ENCODE measurements around the gene ADGRB2. TPM values are rescaled to one million over a fixed set of nuclear protein-coding genes. Genes with fewer than 3 reads are reported as not detected.

The ADGRB2 gene
- total RNA-seq, 1 experiment from 2014 or later = 12.3 TPM

DNA sequence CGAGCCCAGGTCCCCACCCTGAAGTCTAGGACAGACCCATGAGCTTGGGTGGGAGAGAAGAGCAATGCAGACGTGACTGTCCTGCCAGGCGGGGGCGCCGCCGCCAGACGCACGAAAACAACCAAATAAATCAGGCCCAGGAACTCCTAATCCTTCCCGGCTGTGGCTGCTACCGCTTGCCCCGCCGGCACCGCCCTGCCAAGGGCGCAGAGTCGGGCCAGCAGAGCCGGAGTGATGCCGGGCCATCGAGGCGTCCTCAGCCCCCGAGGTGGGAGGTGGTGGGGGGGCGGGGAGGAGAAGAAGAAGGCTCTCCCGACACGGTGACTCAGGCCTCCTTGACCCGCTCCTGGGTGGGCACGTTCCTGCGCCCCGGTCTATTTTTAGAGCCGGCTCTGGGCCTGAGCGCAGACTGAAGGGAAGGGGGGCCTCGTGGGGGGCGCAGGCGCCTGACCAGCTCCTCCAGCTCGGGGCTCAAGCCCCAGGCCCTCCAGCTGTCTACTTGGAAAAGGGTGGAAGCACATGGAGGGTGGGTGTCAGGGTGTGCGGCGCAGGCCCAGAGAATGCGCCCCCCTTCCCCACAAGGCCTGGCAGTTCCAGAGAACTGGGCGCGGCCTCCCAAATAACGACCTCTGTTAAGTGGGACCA lies 49.6 kb downstream of the ADGRB2 start:
- H4K20me1 ChIP-seq (ENCODE audit: low read length) = no peaks in the 10 kb centered on the region
- peak overlapping the region; percentile 56 for H3K9ac ChIP-seq (ENCODE audit: low read length)
- no peaks in the 10 kb centered on the region for H3K9me2 ChIP-seq (replicated peaks; ENCODE audit: low read length)
- no peaks in the 10 kb centered on the region for H3F3A ChIP-seq (ENCODE audit: low read length, unreplicated experiment)
- no peak for TF ChIP-seq EZH2phosphoT487 (IDR thresholded peaks at IDR 0.05; ENCODE audit: borderline replicate concordance, low read length)
- TF ChIP-seq, protein P1, sequence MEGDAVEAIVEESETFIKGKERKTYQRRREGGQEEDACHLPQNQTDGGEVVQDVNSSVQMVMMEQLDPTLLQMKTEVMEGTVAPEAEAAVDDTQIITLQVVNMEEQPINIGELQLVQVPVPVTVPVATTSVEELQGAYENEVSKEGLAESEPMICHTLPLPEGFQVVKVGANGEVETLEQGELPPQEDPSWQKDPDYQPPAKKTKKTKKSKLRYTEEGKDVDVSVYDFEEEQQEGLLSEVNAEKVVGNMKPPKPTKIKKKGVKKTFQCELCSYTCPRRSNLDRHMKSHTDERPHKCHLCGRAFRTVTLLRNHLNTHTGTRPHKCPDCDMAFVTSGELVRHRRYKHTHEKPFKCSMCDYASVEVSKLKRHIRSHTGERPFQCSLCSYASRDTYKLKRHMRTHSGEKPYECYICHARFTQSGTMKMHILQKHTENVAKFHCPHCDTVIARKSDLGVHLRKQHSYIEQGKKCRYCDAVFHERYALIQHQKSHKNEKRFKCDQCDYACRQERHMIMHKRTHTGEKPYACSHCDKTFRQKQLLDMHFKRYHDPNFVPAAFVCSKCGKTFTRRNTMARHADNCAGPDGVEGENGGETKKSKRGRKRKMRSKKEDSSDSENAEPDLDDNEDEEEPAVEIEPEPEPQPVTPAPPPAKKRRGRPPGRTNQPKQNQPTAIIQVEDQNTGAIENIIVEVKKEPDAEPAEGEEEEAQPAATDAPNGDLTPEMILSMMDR (conservative IDR thresholded peaks at IDR 0.05; ENCODE audit: low read depth, low read length) = peak; percentile 70
- no peak for TF ChIP-seq EZH2 (IDR thresholded peaks at IDR 0.05; ENCODE audit: low read length, unreplicated experiment)
- H2AFZ ChIP-seq (ENCODE audit: low read length) = peak overlapping the region; percentile 93
- BruUV-seq (replicated peaks) = no TSS peak
- H3K27me3 ChIP-seq (ENCODE audit: low read length) = no peaks in the 10 kb centered on the region
- H3K9me3 ChIP-seq (ENCODE audit: low read length) = no peaks in the 10 kb centered on the region
- ATAC-seq (peak; percentile 14), DNase-seq (peak; percentile 57)
- H3K4me2 ChIP-seq (ENCODE audit: low read length) = peak overlapping the region; percentile 92
- ChIA-PET POLR2A (ENCODE audit: unreplicated experiment) (interaction anchor here (0.6 kb wide), 1 partner anchor 75 kb away, joined by 3 read pairs; no protein-coding TSS in a partner anchor), CTCF (interaction anchor here (1.2 to 1.5 kb wide), 2 partner anchors 75 to 218 kb away, joined by 3 to 9 read pairs; no protein-coding TSS in a partner anchor)
- peak overlapping the region; percentile 60 for H3K27ac ChIP-seq (ENCODE audit: low read length)
- H3K36me3 ChIP-seq (ENCODE audit: low read depth, low read length) = no peaks in the 10 kb centered on the region
- intact Hi-C loops (cut with micrococcal nuclease) = loop anchor here (1.0 to 5.0 kb wide), 3 partner anchors 44 to 75 kb away; partner anchors contain the start of gene ADGRB2
- no peaks in the 10 kb centered on the region for H3K79me2 ChIP-seq (ENCODE audit: low read length)
- H3K4me3 ChIP-seq (ENCODE audit: low read length) = peak overlapping the region; percentile 66
- peaks cover 53% of the 10 kb centered on the region for H3K4me1 ChIP-seq (ENCODE audit: insufficient read depth, low read length)

DNA sequence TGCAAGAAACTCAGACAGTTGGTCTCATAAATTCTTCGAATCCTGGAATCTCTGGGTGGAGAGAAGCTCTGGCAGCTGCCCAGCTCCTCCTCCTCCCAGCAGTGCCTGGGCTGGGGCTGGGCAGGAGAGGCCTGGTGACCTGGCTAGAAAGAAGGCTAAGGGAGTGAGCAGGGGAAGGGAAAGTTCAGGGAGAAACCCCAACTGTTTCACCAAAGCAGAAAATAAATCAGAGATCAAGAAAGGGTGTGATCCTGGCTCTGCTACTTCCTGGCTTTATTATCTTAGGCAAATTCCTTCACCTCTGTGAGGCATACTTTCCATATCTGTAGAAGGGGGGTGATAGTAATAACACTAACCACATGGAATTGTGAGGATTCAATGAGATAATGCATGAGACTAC lies 51.5 kb downstream of the ADGRB2 start:
- DNase-seq = peak; percentile 61
- Histone ChIP-seq H3K4me1 (ENCODE audit: insufficient read depth, low read length) (peaks cover 54% of the 10 kb centered on the region), H3K9ac (ENCODE audit: low read length) (no peak overlapping the region), H3F3A (ENCODE audit: low read length, unreplicated experiment) (no peaks in the 10 kb centered on the region), H3K9me3 (ENCODE audit: low read length) (no peaks in the 10 kb centered on the region), H3K27ac (ENCODE audit: low read length) (peak overlapping the region; percentile 43), H3K4me2 (ENCODE audit: low read length) (peak overlapping the region; percentile 42; the same call in 1 of the 2 replicates), H3K9me2 (replicated peaks; ENCODE audit: low read length) (no peaks in the 10 kb centered on the region), H3K27me3 (ENCODE audit: low read length) (no peaks in the 10 kb centered on the region), H2AFZ (ENCODE audit: low read length) (peak overlapping the region; percentile 18; the same call in 1 of the 2 replicates), H4K20me1 (ENCODE audit: low read length) (no peaks in the 10 kb centered on the region), H3K4me3 (ENCODE audit: low read length) (no peak overlapping the region), H3K79me2 (ENCODE audit: low read length) (no peaks in the 10 kb centered on the region), H3K36me3 (ENCODE audit: low read depth, low read length) (no peaks in the 10 kb centered on the region)
- CTCF ChIA-PET = interaction anchor here (1.6 kb wide), 1 partner anchor 77 kb away, joined by 10 read pairs; no protein-coding TSS in a partner anchor
- intact Hi-C loops (cut with micrococcal nuclease) = loop anchor here (5.0 kb wide), 1 partner anchor 50 kb away; the partner anchor contains the start of gene ADGRB2
- POLR2A ChIA-PET (ENCODE audit: unreplicated experiment) = interaction anchor here (0.5 to 0.7 kb wide), 2 partner anchors 8 to 33 kb away, joined by 4 read pairs; partner anchors contain the start of gene COL16A1
- TF ChIP-seq, protein P1 (conservative IDR thresholded peaks at IDR 0.05; ENCODE audit: low read depth, low read length) = no peak
- no peak for TF ChIP-seq EZH2 (IDR thresholded peaks at IDR 0.05; ENCODE audit: low read length, unreplicated experiment)
- TF ChIP-seq EZH2phosphoT487 (IDR thresholded peaks at IDR 0.05; ENCODE audit: borderline replicate concordance, low read length) = no peak
- ATAC-seq = no peak
- BruUV-seq (replicated peaks) = no TSS peak
